Central memory CD8-positive, alpha-beta T cell (primary cell): ENCODE results near the gene ZNF853.
A peak's percentile ranks its signal among the peaks of the same experiment; 100 is the strongest.
"Not testable (repeated sequence)": the region's sequence is repeated elsewhere in the genome, so short reads cannot be mapped to it uniquely, and the experiment has no call there.

ENCODE experiments used
- ATAC-seq: fragments of 150-1000 bp; cut with Tn5 transposase; replicated peaks from 2 replicates; pipeline ENCODE4 v1.10.0; 2022; ENCODE audit warnings: mild to moderate bottlenecking, moderate FRiP score, moderate number of reproducible peaks; ENCODE audit not compliant: poor library complexity, severe bottlenecking; ENCODE audit errors: extremely low read depth
- DNase-seq, 2 donors: peaks; one replicate each; pipeline ENCODE4 v3.0.0; 2021; ENCODE audit warnings: low spot score in 2 of 2
- H3K27ac Mint-ChIP-seq: one replicate; pipeline ENCODE4 v1.8.0; 2022; ENCODE audit warnings: low read depth, mild to moderate bottlenecking, moderate library complexity, mixed read lengths
- H3K27me3 Mint-ChIP-seq: one replicate; pipeline ENCODE4 v1.8.0; 2022; ENCODE audit warnings: mixed read lengths
- H3K36me3 Mint-ChIP-seq: one replicate; pipeline ENCODE4 v1.8.0; 2022; ENCODE audit warnings: mild to moderate bottlenecking, moderate library complexity, mixed read lengths; ENCODE audit not compliant: insufficient read depth
- H3K4me1 Mint-ChIP-seq: one replicate; pipeline ENCODE4 v1.8.0; 2022; ENCODE audit warnings: mixed read lengths
- H3K4me3 Mint-ChIP-seq: one replicate; pipeline ENCODE4 v1.8.0; 2022; ENCODE audit warnings: mild to moderate bottlenecking, moderate library complexity, mixed read lengths
- H3K9me3 Mint-ChIP-seq: one replicate; pipeline ENCODE4 v1.8.0; 2022; ENCODE audit warnings: mixed read lengths

The ZNF853 gene

DNA sequence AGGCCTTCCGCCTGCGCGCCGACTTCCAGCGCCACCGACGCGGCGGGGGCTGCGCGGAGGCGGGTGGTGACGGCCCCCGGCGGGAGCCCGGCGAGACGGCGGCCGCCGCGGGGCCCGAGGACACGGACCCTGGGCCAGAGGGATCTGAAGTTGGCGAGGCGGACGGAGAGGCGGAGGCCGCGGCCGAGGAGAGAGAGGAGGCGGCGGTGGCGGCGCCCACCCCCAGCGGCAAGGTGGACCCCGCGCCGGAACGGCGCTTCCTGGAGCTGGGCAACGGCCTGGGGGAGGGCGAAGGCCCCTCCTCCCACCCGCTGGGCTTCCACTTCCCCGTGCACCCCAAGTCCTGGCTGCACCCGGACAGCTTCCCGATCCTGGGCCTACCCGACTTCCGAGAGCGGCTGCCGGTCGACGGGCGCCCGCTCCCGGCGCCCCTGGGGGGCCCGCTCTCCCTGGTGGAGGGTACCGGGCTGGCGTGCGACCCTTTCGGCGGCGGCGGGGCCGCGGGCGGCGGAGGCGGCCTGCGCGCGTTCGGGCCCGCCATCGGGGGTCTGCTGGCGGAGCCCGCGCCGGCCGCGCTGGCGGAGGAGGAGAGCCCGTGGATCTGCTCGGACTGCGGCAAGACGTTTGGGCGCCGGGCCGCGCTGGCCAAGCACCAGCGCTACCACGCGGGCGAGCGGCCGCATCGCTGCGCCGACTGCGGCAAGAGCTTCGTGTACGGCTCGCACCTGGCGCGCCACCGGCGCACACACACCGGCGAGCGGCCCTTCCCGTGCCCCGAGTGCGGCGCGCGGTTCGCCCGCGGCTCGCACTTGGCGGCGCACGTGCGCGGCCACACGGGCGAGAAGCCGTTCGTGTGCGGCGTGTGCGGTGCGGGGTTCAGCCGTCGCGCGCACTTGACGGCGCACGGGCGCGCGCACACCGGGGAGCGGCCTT is 37.9 kb downstream of the ZNF853 start:
- H3K27ac Mint-ChIP-seq, result no peak overlapping the region
- no peaks in the 10 kb centered on the region for H3K9me3 Mint-ChIP-seq
- no peak overlapping the region for H3K4me3 Mint-ChIP-seq
- no peaks in the 10 kb centered on the region for H3K27me3 Mint-ChIP-seq
- H3K4me1 Mint-ChIP-seq, result no peaks in the 10 kb centered on the region
- ATAC-seq (no peak), DNase-seq (no peak)
- peaks cover 20% of the 10 kb centered on the region for H3K36me3 Mint-ChIP-seq

DNA sequence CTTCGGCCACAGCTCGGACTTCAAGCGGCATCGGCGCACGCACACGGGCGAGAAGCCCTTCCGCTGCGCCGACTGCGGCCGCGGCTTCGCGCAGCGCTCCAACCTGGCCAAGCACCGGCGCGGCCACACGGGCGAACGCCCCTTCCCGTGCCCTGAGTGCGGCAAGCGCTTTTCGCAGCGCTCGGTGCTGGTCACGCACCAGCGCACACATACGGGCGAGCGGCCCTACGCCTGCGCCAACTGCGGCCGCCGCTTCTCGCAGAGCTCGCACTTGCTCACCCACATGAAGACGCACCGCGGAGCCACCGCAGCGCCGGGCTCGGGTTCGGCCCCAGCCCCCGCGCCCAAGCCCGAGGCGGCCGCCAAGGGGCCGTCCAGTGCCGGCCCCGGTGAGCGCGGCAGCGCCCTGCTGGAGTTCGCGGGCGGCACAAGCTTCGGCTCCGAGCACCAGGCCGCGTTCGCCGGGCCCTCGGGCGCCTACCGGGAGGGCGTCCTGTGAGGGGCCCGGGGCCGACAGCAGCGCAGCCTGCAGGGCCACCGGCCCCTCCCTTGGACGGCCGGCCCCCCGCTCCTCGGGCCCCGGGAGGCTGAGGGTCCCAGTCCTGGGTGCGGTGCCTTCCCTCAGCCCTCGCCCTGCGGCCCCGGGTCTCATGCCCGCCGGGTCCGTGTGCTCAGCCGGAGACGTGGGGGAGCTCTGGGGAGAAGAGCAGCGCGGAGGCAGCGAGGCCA is 38.9 kb downstream of the ZNF853 start:
- Mint-ChIP-seq H3K27ac (no peak overlapping the region), H3K4me3 (no peak overlapping the region), H3K4me1 (peaks cover 8% of the 10 kb centered on the region), H3K27me3 (no peaks in the 10 kb centered on the region), H3K36me3 (peaks cover 20% of the 10 kb centered on the region), H3K9me3 (no peaks in the 10 kb centered on the region)
- ATAC-seq, result no peak
- DNase-seq, result no peak

DNA sequence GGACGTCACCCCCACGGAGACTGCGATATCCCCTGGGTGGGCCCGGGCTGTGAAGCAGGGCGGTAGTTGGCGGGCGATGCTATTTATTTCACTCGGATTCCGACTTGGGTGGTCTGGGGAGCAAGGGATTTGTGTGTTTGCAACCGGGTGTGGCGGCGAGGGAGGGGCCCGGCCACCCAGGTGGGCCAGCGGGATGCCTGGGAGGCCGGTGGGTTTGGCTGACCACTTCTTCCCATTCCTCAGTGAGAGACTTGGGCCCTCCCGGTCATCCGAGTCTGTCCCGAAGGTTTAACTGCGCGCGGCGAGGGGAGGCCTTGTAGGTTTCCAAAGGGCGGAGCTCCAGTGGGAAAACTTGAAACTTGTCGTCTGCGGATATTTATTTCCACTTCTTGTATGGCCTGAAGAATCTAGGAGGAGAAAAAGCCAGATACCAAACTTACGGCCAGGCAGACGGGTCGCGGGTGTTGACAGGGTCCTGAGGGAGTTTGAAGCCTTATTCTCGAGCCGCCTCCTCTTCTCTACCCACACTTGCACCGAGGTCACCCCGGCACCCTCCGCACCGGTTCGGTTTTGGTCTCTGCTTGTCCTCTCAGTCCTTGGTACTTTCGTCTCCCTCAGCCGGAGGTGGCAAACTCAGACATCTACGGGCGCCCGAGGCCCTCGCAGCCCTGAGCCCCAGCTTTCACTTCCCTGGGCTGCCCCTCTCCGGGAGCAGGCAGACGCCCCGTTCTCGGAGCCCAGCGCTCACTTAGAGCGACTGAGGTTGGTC is 39.6 kb downstream of the ZNF853 start:
- Mint-ChIP-seq H3K9me3 (no peaks in the 10 kb centered on the region), H3K27ac (no peak overlapping the region), H3K4me1 (peaks cover 10% of the 10 kb centered on the region), H3K4me3 (no peak overlapping the region), H3K27me3 (no peaks in the 10 kb centered on the region), H3K36me3 (peaks cover 20% of the 10 kb centered on the region)
- no peak for ATAC-seq
- DNase-seq, result no peak

DNA sequence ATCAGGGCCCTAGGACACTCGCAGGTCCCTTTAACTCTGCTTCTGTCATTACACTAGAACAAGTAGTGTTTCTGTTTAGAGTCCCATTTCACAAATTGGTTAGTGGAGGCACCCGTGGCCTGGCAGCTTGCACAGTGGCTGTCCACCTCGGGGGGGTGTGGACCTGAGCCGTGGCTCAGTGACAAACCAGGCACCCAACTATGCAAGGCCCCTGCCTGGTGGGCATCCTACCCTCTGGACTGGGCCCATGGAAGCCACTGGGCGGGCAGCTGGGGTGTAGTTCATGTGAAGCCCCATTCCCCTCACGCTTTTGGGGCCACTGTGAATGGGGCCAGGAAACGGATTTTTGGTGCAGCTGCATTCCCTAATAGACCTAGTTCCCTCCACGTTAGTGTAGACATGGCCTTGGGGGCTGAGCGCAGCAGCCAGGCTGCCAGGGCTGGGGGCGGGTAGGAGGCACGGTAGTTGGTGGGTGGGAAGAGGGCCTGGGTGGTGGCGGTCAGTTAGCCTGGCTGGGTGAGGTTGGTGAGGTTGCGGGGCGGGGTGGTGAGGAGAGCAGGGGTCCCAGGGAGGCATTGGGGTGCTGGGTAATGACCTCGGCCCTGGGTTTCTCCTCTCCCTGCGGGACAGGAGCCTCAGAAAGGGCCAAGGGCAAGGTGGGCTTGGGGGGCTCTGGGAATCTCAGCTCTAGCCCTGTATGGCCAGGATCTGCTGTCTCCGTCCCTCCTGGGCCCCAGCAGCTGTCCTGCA is 40.4 kb downstream of the ZNF853 start:
- H3K27me3 Mint-ChIP-seq, result no peaks in the 10 kb centered on the region
- H3K4me3 Mint-ChIP-seq, result no peak overlapping the region
- H3K9me3 Mint-ChIP-seq, result no peaks in the 10 kb centered on the region
- H3K27ac Mint-ChIP-seq, result no peak overlapping the region
- DNase-seq (no peak), ATAC-seq (no peak)
- peaks cover 10% of the 10 kb centered on the region for H3K4me1 Mint-ChIP-seq
- peaks cover 18% of the 10 kb centered on the region for H3K36me3 Mint-ChIP-seq

DNA sequence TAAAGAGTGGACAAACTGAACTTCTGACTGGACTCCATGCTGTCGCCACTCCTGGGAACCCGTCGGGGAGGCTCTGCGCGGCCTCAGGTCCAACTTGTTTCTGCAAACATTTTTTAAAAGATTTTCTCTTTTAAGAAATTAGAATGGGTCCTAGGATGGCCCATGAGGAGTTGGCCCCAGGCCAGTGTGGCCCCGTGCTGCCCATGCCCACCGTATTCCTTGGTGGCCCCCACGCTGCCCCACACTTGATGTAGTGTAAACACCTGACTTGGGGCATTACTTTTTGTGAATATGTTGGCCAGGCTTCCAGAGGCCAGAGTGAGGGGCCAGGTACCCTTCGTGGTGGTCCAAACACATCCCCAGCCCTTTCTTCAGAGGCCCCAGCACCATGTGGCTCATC is 41.0 kb downstream of the ZNF853 start:
- Mint-ChIP-seq H3K27me3 (no peaks in the 10 kb centered on the region), H3K27ac (no peak overlapping the region), H3K36me3 (peaks cover 14% of the 10 kb centered on the region), H3K4me1 (peaks cover 10% of the 10 kb centered on the region), H3K9me3 (no peaks in the 10 kb centered on the region), H3K4me3 (no peak overlapping the region)
- no peak for DNase-seq
- ATAC-seq, result no peak

DNA sequence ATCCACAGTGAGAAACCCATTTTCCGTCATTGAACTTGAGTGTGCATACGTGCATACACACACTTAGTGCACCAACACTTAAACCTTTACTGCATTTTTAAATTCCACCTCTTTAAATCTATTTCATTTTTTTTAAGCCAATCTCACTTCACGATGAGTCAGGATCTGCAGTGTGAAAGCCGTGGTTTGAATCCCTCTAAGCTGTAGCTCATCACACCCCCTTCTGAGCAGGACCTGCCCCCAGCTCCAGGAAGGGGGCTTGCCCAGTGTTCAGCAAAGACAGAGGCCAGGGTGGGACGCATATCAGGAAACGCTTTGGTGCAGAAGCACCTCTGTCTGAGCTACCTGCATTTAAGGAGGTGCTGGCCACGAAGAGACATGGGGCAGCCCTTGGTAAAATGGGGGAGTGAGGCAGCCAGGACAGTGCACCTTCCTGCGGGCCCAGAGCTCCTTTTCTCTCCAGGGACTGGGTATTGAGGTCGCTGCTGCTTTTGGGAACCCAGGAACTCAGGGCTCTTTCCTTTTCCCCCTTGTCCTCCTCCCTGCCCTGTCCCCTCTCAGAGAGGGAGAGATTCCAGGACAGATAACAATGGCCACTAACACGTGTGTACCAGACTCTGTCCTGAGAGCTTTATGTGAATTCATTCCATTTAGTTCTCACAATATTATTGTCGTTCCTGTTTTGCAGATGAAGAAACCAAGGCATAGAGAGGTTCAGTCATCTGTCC is 43.4 kb downstream of the ZNF853 start:
- Mint-ChIP-seq H3K27ac (peak overlapping the region; percentile 35), H3K27me3 (no peaks in the 10 kb centered on the region), H3K9me3 (no peaks in the 10 kb centered on the region), H3K4me3 (no peak overlapping the region), H3K4me1 (peaks cover 10% of the 10 kb centered on the region), H3K36me3 (peaks cover 9% of the 10 kb centered on the region)
- DNase-seq (no peak), ATAC-seq (peak; percentile 43)

DNA sequence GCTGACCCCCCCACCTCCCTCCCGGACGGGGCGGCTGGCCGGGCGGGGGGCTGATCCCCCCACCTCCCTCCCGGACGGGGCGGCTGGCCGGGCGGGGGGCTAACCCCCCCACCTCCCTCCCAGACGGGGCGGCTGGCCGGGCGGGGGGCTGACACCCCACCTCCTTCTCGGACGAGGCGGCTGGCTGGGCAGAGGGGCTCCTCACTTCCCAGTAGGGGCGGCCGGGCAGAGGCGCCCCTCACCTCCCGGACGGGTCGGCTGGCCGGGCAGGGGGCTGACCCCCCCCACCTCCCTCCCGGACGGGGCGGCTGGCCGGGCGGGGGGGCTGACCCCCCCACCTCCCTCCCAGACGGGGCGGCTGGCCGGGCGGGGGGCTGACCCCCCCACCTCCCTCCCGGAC is 55.4 kb downstream of the ZNF853 start:
- not testable (repeated sequence) for H3K36me3 Mint-ChIP-seq

More for the DNA sequence above, 55.4 kb downstream of the ZNF853 start:
- ATAC-seq, H3K27ac Mint-ChIP-seq, DNase-seq, H3K4me3 Mint-ChIP-seq, H3K4me1 Mint-ChIP-seq: not testable (repeated sequence)
- H3K9me3 Mint-ChIP-seq, result peaks cover 40% of the 10 kb centered on the region
- peaks cover 12% of the 10 kb centered on the region for H3K27me3 Mint-ChIP-seq
